Measurements from ENCODE around the gene SEPTIN10. TPM values are rescaled to one million over a fixed set of nuclear protein-coding genes. Genes with fewer than 3 reads are reported as not detected.
A peak's percentile ranks its signal among the peaks of the same experiment; 100 is the strongest.
"Not testable (repeated sequence)": the region's sequence is repeated elsewhere in the genome, so short reads cannot be mapped to it uniquely, and the experiment has no call there.

Gene SEPTIN10
- total RNA-seq, 1 donor from 2014 or later, result 33.8 TPM

- DNase-seq (ENCODE audit: low read depth), result no peak
Observed at GRCh38 chr2:109607766-109608165, 6.0 kb downstream of the SEPTIN10 start.

- no peak for DNase-seq (ENCODE audit: low read depth)
Observed at GRCh38 chr2:109604597-109604996, 9.2 kb downstream of the SEPTIN10 start.

GRCh38 chr2:109602617-109603188 is 11.1 kb downstream of the SEPTIN10 start:
- DNase-seq (ENCODE audit: low read depth), result no peak

GRCh38 chr2:109601783-109602182 is 12.0 kb downstream of the SEPTIN10 start:
- no peak for DNase-seq (ENCODE audit: low read depth)

- DNase-seq (ENCODE audit: low read depth), result no peak
Observed at GRCh38 chr2:109597283-109597682, 16.5 kb downstream of the SEPTIN10 start.

- DNase-seq (ENCODE audit: low read depth), result no peak
Observed at GRCh38 chr2:109595644-109596043, 18.1 kb downstream of the SEPTIN10 start.

GRCh38 chr2:109594246-109594885 is 19.4 kb downstream of the SEPTIN10 start:
- DNase-seq (ENCODE audit: low read depth), result no peak

- DNase-seq (ENCODE audit: low read depth), result no peak
Observed at GRCh38 chr2:109592905-109593304, 20.9 kb downstream of the SEPTIN10 start.

GRCh38 chr2:109591206-109591605 is 22.6 kb downstream of the SEPTIN10 start:
- DNase-seq (ENCODE audit: low read depth), result peak; percentile 13

GRCh38 chr2:109586687-109587086 is 27.1 kb downstream of the SEPTIN10 start:
- no peak for DNase-seq (ENCODE audit: low read depth)

- peak; percentile 6 for DNase-seq (ENCODE audit: low read depth)
Observed at GRCh38 chr2:109582928-109583895, 30.6 kb downstream of the SEPTIN10 start.

GRCh38 chr2:109577630-109578029 is 36.1 kb downstream of the SEPTIN10 start:
- DNase-seq (ENCODE audit: low read depth), result not testable (repeated sequence)

GRCh38 chr2:109575373-109575772 is 38.4 kb downstream of the SEPTIN10 start:
- DNase-seq (ENCODE audit: low read depth), result no peak

- no peak for DNase-seq (ENCODE audit: low read depth)
Observed at GRCh38 chr2:109563980-109564550, 49.7 kb downstream of the SEPTIN10 start.

- DNase-seq (ENCODE audit: low read depth), result no peak
Observed at GRCh38 chr2:109563288-109563687, 50.5 kb downstream of the SEPTIN10 start.

GRCh38 chr2:109562421-109562820 is 51.3 kb downstream of the SEPTIN10 start:
- DNase-seq (ENCODE audit: low read depth), result no peak

- no peak for DNase-seq (ENCODE audit: low read depth)
Observed at GRCh38 chr2:109560265-109560664, 53.5 kb downstream of the SEPTIN10 start.

- no peak for DNase-seq (ENCODE audit: low read depth)
Observed at GRCh38 chr2:109558076-109558882, 55.5 kb downstream of the SEPTIN10 start.

- DNase-seq (ENCODE audit: low read depth), result no peak
Observed at GRCh38 chr2:109557309-109557708, 56.5 kb downstream of the SEPTIN10 start.

GRCh38 chr2:109555346-109555900 is 58.3 kb downstream of the SEPTIN10 start:
- DNase-seq (ENCODE audit: low read depth), result no peak
